ENCODE measurements around the gene ARL3.

The ARL3 gene

DNA sequence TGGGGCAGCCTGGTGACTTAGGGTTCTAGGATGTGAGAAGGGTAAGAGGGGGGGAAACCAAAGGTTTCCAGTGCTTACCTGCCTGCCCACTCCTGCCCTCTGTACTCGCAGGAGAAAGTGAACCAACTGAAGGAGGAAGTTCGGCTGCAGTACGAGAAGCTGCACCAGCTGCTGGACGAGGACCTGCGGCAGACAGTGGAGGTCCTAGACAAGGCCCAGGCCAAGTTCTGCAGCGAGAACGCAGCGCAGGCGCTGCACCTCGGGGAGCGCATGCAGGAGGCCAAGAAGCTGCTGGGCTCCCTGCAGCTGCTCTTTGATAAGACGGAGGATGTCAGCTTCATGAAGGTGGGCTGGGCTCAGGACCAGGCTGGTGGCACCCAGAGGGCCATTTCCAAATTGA, 59.2 kb downstream of the ARL3 start:
- Histone ChIP-seq H3K4me2 (no peak overlapping the region), H4K20me1 (ENCODE audit: insufficient read depth) (no peaks in the 10 kb centered on the region), H3K4me1 (ENCODE audit: low read depth, poor library complexity, severe bottlenecking) (peaks cover 36% of the 10 kb centered on the region), H2AFZ (ENCODE audit: low read depth) (no peak overlapping the region), H3K4me3 (IDR thresholded peaks at IDR 0.05; ENCODE audit: insufficient read depth, low read depth, low read length) (no peak overlapping the region), H3K27me3 (ENCODE audit: insufficient read depth, low read depth) (no peaks in the 10 kb centered on the region), H3K27ac (no peak overlapping the region), H3K79me2 (ENCODE audit: insufficient read depth, low read depth) (peaks cover 38% of the 10 kb centered on the region; the same call in 1 of the 2 replicates), H3K9ac (no peak overlapping the region), H3K36me3 (ENCODE audit: insufficient read depth) (peaks cover 3% of the 10 kb centered on the region; the same call in 1 of the 2 replicates)
- TF ChIP-seq, protein P1, sequence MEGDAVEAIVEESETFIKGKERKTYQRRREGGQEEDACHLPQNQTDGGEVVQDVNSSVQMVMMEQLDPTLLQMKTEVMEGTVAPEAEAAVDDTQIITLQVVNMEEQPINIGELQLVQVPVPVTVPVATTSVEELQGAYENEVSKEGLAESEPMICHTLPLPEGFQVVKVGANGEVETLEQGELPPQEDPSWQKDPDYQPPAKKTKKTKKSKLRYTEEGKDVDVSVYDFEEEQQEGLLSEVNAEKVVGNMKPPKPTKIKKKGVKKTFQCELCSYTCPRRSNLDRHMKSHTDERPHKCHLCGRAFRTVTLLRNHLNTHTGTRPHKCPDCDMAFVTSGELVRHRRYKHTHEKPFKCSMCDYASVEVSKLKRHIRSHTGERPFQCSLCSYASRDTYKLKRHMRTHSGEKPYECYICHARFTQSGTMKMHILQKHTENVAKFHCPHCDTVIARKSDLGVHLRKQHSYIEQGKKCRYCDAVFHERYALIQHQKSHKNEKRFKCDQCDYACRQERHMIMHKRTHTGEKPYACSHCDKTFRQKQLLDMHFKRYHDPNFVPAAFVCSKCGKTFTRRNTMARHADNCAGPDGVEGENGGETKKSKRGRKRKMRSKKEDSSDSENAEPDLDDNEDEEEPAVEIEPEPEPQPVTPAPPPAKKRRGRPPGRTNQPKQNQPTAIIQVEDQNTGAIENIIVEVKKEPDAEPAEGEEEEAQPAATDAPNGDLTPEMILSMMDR (conservative IDR thresholded peaks at IDR 0.05; ENCODE audit: low read depth, low read length): no peak

DNA sequence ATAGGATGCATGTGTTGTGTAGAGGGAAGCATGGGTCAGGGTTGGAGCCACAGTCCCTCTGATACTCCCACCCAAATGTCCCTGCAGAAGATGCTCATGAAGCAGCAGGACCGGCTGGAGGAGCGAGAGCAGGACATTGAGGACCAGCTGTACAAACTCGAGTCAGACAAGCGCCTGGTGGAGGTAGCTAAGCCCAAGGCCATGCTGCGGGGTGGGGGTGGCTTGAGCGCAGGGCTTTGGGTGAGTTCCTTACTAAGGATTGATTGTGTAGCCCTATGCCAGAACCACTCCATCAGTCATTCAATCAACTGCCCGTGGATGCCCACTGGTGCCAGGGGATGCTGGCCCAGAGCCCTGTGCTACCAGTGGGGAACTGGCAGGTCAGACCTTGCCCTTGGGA, 59.6 kb downstream of the ARL3 start:
- H3K27ac ChIP-seq: no peak overlapping the region
- H3K4me2 ChIP-seq: no peak overlapping the region
- peaks cover 3% of the 10 kb centered on the region; the same call in 1 of the 2 replicates for H3K36me3 ChIP-seq (ENCODE audit: insufficient read depth)
- H2AFZ ChIP-seq (ENCODE audit: low read depth): no peak overlapping the region
- H4K20me1 ChIP-seq (ENCODE audit: insufficient read depth): no peaks in the 10 kb centered on the region
- H3K79me2 ChIP-seq (ENCODE audit: insufficient read depth, low read depth): peaks cover 42% of the 10 kb centered on the region; the same call in 1 of the 2 replicates
- H3K9ac ChIP-seq: no peak overlapping the region
- TF ChIP-seq, protein P1 (conservative IDR thresholded peaks at IDR 0.05; ENCODE audit: low read depth, low read length): no peak
- no peaks in the 10 kb centered on the region for H3K27me3 ChIP-seq (ENCODE audit: insufficient read depth, low read depth)
- no peak overlapping the region for H3K4me3 ChIP-seq (IDR thresholded peaks at IDR 0.05; ENCODE audit: insufficient read depth, low read depth, low read length)
- peaks cover 37% of the 10 kb centered on the region for H3K4me1 ChIP-seq (ENCODE audit: low read depth, poor library complexity, severe bottlenecking)

DNA sequence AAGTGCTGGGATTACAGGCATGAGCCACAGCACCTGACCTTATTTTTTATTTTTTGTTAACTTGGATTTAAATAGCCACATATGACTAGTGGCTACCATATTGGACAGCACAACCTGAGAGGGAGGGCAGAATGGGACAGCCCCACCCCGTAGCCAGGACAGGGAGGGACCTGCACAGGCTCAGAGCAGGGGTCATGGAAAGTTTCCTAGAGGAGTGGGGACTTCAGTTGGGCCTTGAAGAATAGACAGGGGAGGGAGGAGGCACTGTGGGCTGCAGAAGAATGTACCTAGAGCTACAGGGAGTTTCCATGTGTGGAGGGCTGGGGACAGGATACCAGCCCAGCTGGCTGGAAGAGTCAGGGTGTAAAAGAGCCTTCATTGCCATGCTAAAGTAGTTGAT, 61.1 kb downstream of the ARL3 start:
- TF ChIP-seq, protein P1 (conservative IDR thresholded peaks at IDR 0.05; ENCODE audit: low read depth, low read length): no peak
- Histone ChIP-seq H3K79me2 (ENCODE audit: insufficient read depth, low read depth) (peaks cover 57% of the 10 kb centered on the region; the same call in 1 of the 2 replicates), H3K4me3 (IDR thresholded peaks at IDR 0.05; ENCODE audit: insufficient read depth, low read depth, low read length) (no peak overlapping the region), H3K27ac (no peak overlapping the region), H2AFZ (ENCODE audit: low read depth) (no peak overlapping the region), H3K36me3 (ENCODE audit: insufficient read depth) (peaks cover 3% of the 10 kb centered on the region; the same call in 1 of the 2 replicates), H3K4me2 (no peak overlapping the region), H4K20me1 (ENCODE audit: insufficient read depth) (peaks cover 4% of the 10 kb centered on the region), H3K9ac (no peak overlapping the region), H3K4me1 (ENCODE audit: low read depth, poor library complexity, severe bottlenecking) (peaks cover 52% of the 10 kb centered on the region), H3K27me3 (ENCODE audit: insufficient read depth, low read depth) (no peaks in the 10 kb centered on the region)

DNA sequence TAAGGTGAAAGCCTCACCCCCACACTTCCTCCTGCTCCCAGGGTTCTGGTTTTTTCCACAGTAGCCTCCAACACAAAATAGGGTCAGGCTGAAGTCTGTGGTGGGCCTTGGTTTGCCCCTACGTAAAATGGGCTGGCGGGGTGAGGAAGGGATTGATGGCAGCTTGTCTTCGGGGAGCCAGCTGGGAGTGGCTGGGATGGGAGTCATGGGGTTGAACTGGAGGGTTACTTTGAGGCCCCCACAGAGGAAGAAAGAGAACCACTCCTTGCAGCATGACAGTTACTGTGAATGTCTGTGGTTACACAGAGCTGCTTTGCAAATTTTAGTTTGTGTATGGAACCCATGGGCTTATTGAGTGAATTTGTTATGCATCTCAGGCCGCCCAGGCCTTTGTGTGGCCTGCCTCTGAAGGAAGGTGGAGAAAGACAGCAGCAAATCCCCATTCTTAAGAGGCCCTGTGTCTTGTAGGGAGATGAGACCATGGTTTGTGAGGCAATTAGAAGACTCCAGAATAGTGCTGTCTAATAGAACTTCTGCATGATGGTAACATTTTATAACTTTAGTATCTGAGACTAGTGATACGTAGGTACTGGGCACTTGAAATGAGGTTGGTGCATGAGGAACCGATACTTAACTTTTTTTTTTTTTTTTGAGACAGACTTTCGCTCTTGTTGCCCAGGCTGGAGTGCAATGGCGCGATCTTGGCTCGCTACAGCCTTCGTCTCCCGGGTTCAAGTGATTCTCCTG, 61.9 kb downstream of the ARL3 start:
- no peaks in the 10 kb centered on the region for H3K27me3 ChIP-seq (ENCODE audit: insufficient read depth, low read depth)
- H3K27ac ChIP-seq: no peak overlapping the region
- H3K36me3 ChIP-seq (ENCODE audit: insufficient read depth): peaks cover 3% of the 10 kb centered on the region; the same call in 1 of the 2 replicates
- H3K79me2 ChIP-seq (ENCODE audit: insufficient read depth, low read depth): peaks cover 64% of the 10 kb centered on the region; the same call in 1 of the 2 replicates
- H3K4me3 ChIP-seq (IDR thresholded peaks at IDR 0.05; ENCODE audit: insufficient read depth, low read depth, low read length): no peak overlapping the region
- H2AFZ ChIP-seq (ENCODE audit: low read depth): no peak overlapping the region
- H3K4me2 ChIP-seq: no peak overlapping the region
- peaks cover 11% of the 10 kb centered on the region for H4K20me1 ChIP-seq (ENCODE audit: insufficient read depth)
- no peak overlapping the region for H3K9ac ChIP-seq
- TF ChIP-seq, protein P1 (conservative IDR thresholded peaks at IDR 0.05; ENCODE audit: low read depth, low read length): no peak
- peaks cover 59% of the 10 kb centered on the region for H3K4me1 ChIP-seq (ENCODE audit: low read depth, poor library complexity, severe bottlenecking)
